BE2C (cell line): ENCODE results near the gene NPAS3.

Experiments
- DNase-seq: peaks from one replicate; pipeline ENCODE4 v3.0.0-alpha.2; 2020
- H3K27me3 ChIP-seq: fragments of 250-450 bp; sonication (Bioruptor Pico); 2 replicates; pipeline ENCODE4 v1.5.1; 2020; ENCODE audit warnings: mild to moderate bottlenecking
- H3K36me3 ChIP-seq: fragments of 250-450 bp; sonication (Bioruptor Pico); 2 replicates; pipeline ENCODE4 v1.5.1; 2020; ENCODE audit warnings: mild to moderate bottlenecking
- H3K4me1 ChIP-seq: fragments of 250-450 bp; sonication (Bioruptor Pico); 2 replicates; pipeline ENCODE4 v1.5.1; 2020
- H3K4me3 ChIP-seq: 2 replicates; pipeline ENCODE4 v1.5.1; 2011; ENCODE audit warnings: low read depth, low read length
- H3K9me3 ChIP-seq: fragments of 250-450 bp; sonication (Bioruptor Pico); 2 replicates; pipeline ENCODE4 v1.5.1; 2020
- TF ChIP-seq, protein P1 (sequence below): IDR thresholded peaks from 2 replicates; pipeline ENCODE4 v1.5.1; 2012; ENCODE audit warnings: mild to moderate bottlenecking, low read depth, low read length

Gene NPAS3

DNA sequence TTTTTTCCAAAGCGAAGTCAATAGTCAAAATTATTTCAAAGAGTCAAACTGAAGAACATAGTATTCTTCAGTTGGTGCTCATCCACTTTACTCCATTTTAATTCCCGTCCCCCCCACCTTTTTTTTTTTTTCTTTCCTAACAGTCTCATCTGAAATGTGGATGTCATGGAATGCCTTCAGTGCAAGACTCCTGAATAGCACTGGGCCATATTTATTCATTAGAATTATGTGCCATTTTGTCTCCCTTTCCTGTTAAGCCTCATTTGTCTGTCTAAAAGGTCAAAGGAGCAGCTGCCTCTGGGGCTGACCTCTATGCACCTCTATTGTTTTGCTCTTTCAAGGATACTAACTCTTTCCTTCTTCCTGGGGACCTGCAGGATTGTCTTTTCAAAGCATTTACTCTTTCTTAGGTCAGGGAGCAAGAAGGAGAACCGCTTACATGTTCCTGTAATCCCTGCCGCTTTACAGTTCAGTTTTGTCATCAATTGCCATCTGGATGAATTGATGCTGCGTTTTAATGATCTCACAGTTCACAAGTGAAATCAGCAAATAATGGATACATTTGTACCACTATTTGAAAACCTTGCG is 310.6 kb downstream of the NPAS3 start:
- H3K36me3 ChIP-seq: no peaks in the 10 kb centered on the region
- H3K4me3 ChIP-seq: no peak overlapping the region
- H3K9me3 ChIP-seq: no peaks in the 10 kb centered on the region
- TF ChIP-seq, protein P1, sequence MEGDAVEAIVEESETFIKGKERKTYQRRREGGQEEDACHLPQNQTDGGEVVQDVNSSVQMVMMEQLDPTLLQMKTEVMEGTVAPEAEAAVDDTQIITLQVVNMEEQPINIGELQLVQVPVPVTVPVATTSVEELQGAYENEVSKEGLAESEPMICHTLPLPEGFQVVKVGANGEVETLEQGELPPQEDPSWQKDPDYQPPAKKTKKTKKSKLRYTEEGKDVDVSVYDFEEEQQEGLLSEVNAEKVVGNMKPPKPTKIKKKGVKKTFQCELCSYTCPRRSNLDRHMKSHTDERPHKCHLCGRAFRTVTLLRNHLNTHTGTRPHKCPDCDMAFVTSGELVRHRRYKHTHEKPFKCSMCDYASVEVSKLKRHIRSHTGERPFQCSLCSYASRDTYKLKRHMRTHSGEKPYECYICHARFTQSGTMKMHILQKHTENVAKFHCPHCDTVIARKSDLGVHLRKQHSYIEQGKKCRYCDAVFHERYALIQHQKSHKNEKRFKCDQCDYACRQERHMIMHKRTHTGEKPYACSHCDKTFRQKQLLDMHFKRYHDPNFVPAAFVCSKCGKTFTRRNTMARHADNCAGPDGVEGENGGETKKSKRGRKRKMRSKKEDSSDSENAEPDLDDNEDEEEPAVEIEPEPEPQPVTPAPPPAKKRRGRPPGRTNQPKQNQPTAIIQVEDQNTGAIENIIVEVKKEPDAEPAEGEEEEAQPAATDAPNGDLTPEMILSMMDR: no peak
- no peaks in the 10 kb centered on the region for H3K4me1 ChIP-seq
- peaks cover 30% of the 10 kb centered on the region for H3K27me3 ChIP-seq
- DNase-seq: no peak

DNA sequence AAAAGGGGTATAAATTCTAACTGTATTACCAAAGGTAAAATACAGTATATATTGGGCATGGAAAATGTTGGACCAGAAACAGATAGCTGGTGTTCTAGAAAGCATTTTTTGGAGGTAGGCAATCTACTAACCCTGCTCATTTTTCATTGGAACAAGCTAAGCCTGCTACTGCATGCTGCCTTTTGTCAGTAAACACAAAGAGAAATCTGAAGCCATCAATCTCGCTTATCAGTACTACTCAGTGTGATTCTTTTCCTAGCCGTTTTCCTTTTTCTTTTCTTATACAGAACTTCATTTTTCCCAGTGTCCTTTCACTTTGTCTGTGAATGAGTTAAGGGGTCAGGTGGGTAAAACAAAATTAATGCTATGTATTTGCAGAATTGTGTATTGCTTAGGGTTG is 312.3 kb downstream of the NPAS3 start:
- no peak overlapping the region for H3K4me3 ChIP-seq
- H3K4me1 ChIP-seq: no peaks in the 10 kb centered on the region
- H3K36me3 ChIP-seq: no peaks in the 10 kb centered on the region
- DNase-seq: no peak
- no peaks in the 10 kb centered on the region for H3K9me3 ChIP-seq
- H3K27me3 ChIP-seq: peaks cover 30% of the 10 kb centered on the region
- TF ChIP-seq, protein P1: no peak

DNA sequence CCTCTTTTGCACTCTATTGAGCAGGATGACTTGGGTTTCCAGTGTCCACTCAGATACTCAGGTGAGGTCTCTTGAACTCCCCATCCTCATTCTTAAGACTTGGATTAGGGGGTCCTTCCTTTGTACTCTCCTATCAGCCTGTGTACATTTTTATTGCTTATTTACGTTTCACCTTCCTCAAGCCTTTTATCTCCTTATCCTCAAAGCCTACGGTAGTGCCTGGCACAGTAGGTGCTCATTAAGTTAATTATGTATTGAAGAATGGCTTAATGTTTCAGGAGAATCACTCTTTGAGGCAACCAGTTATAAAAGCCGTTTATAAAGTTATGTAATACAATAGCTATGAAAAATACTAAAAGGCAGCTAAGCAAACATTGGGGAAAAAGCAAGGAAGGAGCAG is 315.7 kb downstream of the NPAS3 start:
- Histone ChIP-seq H3K4me1 (no peaks in the 10 kb centered on the region), H3K27me3 (peaks cover 14% of the 10 kb centered on the region), H3K4me3 (no peak overlapping the region), H3K9me3 (no peaks in the 10 kb centered on the region), H3K36me3 (no peaks in the 10 kb centered on the region)
- TF ChIP-seq, protein P1: no peak
- no peak for DNase-seq

DNA sequence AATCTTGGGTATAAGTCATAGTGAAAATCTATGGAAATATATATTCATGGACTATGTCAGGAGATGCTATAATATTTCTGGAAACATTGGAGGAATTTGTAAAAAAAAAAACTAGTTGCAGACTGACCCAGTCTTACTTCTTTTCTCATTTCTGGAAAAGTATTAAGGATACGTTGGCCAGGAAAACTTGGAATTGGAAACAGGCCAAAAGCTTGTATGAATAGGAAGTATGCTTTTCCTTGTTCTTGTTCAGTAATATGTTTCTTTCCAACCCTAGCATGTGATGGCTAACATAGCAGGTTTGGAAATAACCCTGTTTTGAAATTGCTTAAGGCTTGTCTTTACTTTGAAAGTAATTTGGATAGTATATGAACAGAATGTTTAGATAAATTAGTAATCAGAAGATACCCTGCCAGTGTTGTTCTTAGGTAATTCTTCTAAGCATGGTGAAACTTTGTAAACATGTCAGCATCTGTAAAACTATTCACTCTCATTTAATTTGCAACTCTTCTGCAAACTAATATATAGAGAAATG is 316.2 kb downstream of the NPAS3 start:
- Histone ChIP-seq H3K4me3 (no peak overlapping the region), H3K9me3 (no peaks in the 10 kb centered on the region), H3K4me1 (no peaks in the 10 kb centered on the region), H3K36me3 (no peaks in the 10 kb centered on the region), H3K27me3 (peaks cover 8% of the 10 kb centered on the region)
- DNase-seq: no peak
- TF ChIP-seq, protein P1: no peak

DNA sequence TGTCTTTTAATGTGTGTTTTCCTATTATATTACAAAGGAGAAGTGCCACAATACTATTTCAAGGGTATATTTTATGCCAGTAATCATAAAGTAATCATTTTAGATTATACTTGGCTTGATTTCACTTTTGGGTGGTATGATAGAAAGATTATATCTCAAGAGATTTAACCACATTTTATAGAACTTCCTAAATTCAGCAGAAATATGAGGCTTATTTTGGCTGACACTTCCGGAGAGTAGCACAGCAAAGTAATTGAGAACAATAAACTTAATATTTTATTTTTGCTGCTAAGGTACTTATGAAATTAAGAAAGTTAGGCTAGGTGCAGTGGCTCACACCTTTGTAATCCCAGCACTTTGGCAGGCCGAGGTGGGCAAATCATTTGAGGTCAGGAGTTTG is 319.1 kb downstream of the NPAS3 start:
- Histone ChIP-seq H3K36me3 (no peaks in the 10 kb centered on the region), H3K27me3 (no peaks in the 10 kb centered on the region; the same call in 1 of the 2 replicates), H3K4me3 (no peak overlapping the region), H3K4me1 (no peaks in the 10 kb centered on the region), H3K9me3 (no peaks in the 10 kb centered on the region)
- no peak for DNase-seq
- TF ChIP-seq, protein P1: no peak

DNA sequence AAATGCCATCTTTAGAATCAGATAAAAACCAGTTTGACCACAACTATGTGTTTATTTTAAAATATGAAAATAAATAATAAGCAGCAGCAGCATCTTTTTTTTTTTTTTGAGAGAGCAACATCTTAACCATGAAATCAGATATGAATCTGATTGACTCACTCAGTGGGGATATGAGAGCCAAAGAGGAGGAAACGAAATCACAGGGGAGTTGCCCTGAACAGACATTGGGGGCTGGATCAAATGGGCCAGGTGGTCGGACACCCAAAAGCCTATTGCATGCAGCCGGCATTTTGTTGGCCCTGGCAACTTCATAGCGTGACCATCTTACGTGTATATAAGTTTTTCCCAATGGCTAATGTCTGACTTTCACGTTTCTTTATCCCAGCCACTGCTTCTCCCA is 321.1 kb downstream of the NPAS3 start:
- Histone ChIP-seq H3K9me3 (no peaks in the 10 kb centered on the region), H3K36me3 (no peaks in the 10 kb centered on the region), H3K4me3 (no peak overlapping the region), H3K27me3 (no peaks in the 10 kb centered on the region; the same call in 1 of the 2 replicates), H3K4me1 (no peaks in the 10 kb centered on the region)
- TF ChIP-seq, protein P1: no peak
- no peak for DNase-seq
